NB4 (cell line): ENCODE results near the gene LY86.

Experiments
- DNase-seq: peaks from one replicate; pipeline ENCODE4 v3.0.0; 2010; ENCODE audit warnings: low read depth
- H3K4me3 ChIP-seq: one replicate; pipeline ENCODE4 v1.5.1; 2011; ENCODE audit warnings: mild to moderate bottlenecking, low read depth, low read length, moderate library complexity
- CTCF ChIP-seq: IDR thresholded peaks from one replicate; pipeline ENCODE4 v1.5.1; 2012; ENCODE audit warnings: low read depth, low read length
- MYC ChIP-seq: IDR thresholded peaks from 2 replicates; pipeline ENCODE4 v1.6.1; 2011; ENCODE audit warnings: low read depth, low read length
- POLR2A ChIP-seq: IDR thresholded peaks from 2 replicates; pipeline ENCODE4 v1.6.1; 2011; ENCODE audit warnings: mild to moderate bottlenecking; ENCODE audit not compliant: insufficient read length; ENCODE audit errors: extremely low read depth
- TF ChIP-seq, protein P1 (sequence below): IDR thresholded peaks from 2 replicates; pipeline ENCODE4 v1.6.1; 2011; ENCODE audit warnings: low read depth, low read length

The LY86 gene

DNA sequence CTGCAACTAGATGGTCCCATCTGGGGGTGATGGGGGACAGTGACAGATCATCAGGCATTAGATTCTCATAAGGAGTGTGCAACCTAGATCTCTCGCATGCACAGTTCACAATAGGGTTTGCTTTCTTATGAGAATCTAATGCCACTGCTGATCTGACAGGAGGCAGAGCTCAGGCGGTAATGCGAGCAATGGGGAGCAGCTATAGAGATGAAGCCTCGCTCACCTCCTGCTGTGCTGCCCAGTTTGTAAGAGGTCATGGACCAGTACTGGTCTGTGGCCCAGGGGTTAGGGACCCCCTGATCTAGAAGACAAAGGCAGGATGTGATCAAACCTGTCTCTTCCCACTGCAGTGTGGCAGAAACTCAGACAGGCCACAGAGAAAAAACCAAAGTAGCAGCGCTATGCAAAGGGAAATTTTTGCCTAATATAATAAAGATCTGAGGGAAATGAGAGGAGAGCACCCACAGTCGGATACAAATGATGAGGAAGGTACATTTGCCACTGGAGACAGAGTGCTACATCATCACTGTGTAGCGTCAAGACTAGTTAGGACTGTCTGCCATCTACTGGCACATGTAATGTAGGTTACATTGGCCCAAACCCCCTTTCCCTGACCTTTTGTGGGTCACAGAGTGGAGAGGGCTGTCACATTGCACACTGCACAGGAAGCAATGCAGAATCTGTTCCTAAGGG, 4.1 kb upstream of the LY86 start:
- DNase-seq = peak; percentile 81
- no peak overlapping the region for H3K4me3 ChIP-seq

GRCh38 chr6:6585003-6585311, 3.6 kb upstream of the LY86 start:
- no peak for DNase-seq
- TF ChIP-seq MYC (no peak), CTCF (no peak), POLR2A (no peak)
- TF ChIP-seq, protein P1, sequence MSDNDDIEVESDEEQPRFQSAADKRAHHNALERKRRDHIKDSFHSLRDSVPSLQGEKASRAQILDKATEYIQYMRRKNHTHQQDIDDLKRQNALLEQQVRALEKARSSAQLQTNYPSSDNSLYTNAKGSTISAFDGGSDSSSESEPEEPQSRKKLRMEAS = no peak
- no peak overlapping the region for H3K4me3 ChIP-seq

More for the DNA sequence above, 4.1 kb upstream of the LY86 start:
- peak; percentile 50 for TF ChIP-seq CTCF
- TF ChIP-seq POLR2A = no peak

- no peak for TF ChIP-seq CTCF
- no peak for DNase-seq
- no peak overlapping the region for H3K4me3 ChIP-seq
Measured at GRCh38 chr6:6586167-6586566, 2.4 kb upstream of the LY86 start.

- peak overlapping the region; percentile 7 for H3K4me3 ChIP-seq
- TF ChIP-seq POLR2A = no peak
- TF ChIP-seq MYC = no peak
- TF ChIP-seq, protein P1 = no peak
- no peak for TF ChIP-seq CTCF
- DNase-seq = peak; percentile 75
Measured at GRCh38 chr6:6586671-6587526, 1.6 kb upstream of the LY86 start.

- DNase-seq = peak; percentile 40
- TF ChIP-seq, protein P1 = no peak
- no peak for TF ChIP-seq MYC
- no peak for TF ChIP-seq CTCF
- no peak overlapping the region for H3K4me3 ChIP-seq
Measured at GRCh38 chr6:6587696-6588063, 840 bp upstream of the LY86 start.
